Central memory CD8-positive, alpha-beta T cell (primary cell): ENCODE measurements around the gene SIAH1.
A peak's percentile ranks its signal among the peaks of the same experiment; 100 is the strongest.

ENCODE experiments used
- ATAC-seq: fragments of 150-1000 bp; cut with Tn5 transposase; replicated peaks from 2 replicates; pipeline ENCODE4 v1.10.0; 2022; ENCODE audit warnings: mild to moderate bottlenecking, moderate FRiP score, moderate number of reproducible peaks; ENCODE audit not compliant: poor library complexity, severe bottlenecking; ENCODE audit errors: extremely low read depth
- DNase-seq, 2 donors: peaks; one replicate each; pipeline ENCODE4 v3.0.0; 2021; ENCODE audit warnings: low spot score in 2 of 2
- H3K27ac Mint-ChIP-seq: one replicate; pipeline ENCODE4 v1.8.0; 2022; ENCODE audit warnings: low read depth, mild to moderate bottlenecking, moderate library complexity, mixed read lengths
- H3K27me3 Mint-ChIP-seq: one replicate; pipeline ENCODE4 v1.8.0; 2022; ENCODE audit warnings: mixed read lengths
- H3K36me3 Mint-ChIP-seq: one replicate; pipeline ENCODE4 v1.8.0; 2022; ENCODE audit warnings: mild to moderate bottlenecking, moderate library complexity, mixed read lengths; ENCODE audit not compliant: insufficient read depth
- H3K4me1 Mint-ChIP-seq: one replicate; pipeline ENCODE4 v1.8.0; 2022; ENCODE audit warnings: mixed read lengths
- H3K4me3 Mint-ChIP-seq: one replicate; pipeline ENCODE4 v1.8.0; 2022; ENCODE audit warnings: mild to moderate bottlenecking, moderate library complexity, mixed read lengths
- H3K9me3 Mint-ChIP-seq: one replicate; pipeline ENCODE4 v1.8.0; 2022; ENCODE audit warnings: mixed read lengths

The SIAH1 gene

GRCh38 chr16:48370229-48370628 lies 15.0 kb downstream of the SIAH1 start:
- no peak overlapping the region for H3K27ac Mint-ChIP-seq
- peaks cover 10% of the 10 kb centered on the region for H3K36me3 Mint-ChIP-seq
- H3K9me3 Mint-ChIP-seq, result no peaks in the 10 kb centered on the region
- no peak for ATAC-seq
- H3K4me1 Mint-ChIP-seq, result peaks cover 24% of the 10 kb centered on the region
- H3K27me3 Mint-ChIP-seq, result no peaks in the 10 kb centered on the region
- DNase-seq, result no peak
- H3K4me3 Mint-ChIP-seq, result no peak overlapping the region

GRCh38 chr16:48369765-48370164 lies 15.4 kb downstream of the SIAH1 start:
- Mint-ChIP-seq H3K36me3 (peaks cover 10% of the 10 kb centered on the region), H3K27me3 (no peaks in the 10 kb centered on the region), H3K9me3 (no peaks in the 10 kb centered on the region), H3K27ac (no peak overlapping the region), H3K4me3 (no peak overlapping the region), H3K4me1 (peaks cover 29% of the 10 kb centered on the region)
- DNase-seq, result no peak
- ATAC-seq, result no peak

- Mint-ChIP-seq H3K27ac (peak overlapping the region; percentile 91), H3K4me3 (no peak overlapping the region), H3K9me3 (no peaks in the 10 kb centered on the region), H3K4me1 (peaks cover 29% of the 10 kb centered on the region), H3K36me3 (peaks cover 14% of the 10 kb centered on the region), H3K27me3 (no peaks in the 10 kb centered on the region)
- no peak for ATAC-seq
- no peak for DNase-seq
Measured at GRCh38 chr16:48367441-48368049, 17.7 kb downstream of the SIAH1 start.

GRCh38 chr16:48366165-48367093 lies 18.8 kb downstream of the SIAH1 start:
- DNase-seq (peak in 1 of 2 donors; percentile 31), ATAC-seq (peak; percentile 82)

GRCh38 chr16:48365601-48366164 lies 19.5 kb downstream of the SIAH1 start:
- peaks cover 29% of the 10 kb centered on the region for H3K4me1 Mint-ChIP-seq
- H3K9me3 Mint-ChIP-seq, result no peaks in the 10 kb centered on the region
- DNase-seq, result peak; percentile 44 to 48
- peak; percentile 89 for ATAC-seq
- H3K27me3 Mint-ChIP-seq, result no peaks in the 10 kb centered on the region
- peak overlapping the region; percentile 89 for H3K4me3 Mint-ChIP-seq
- peaks cover 14% of the 10 kb centered on the region for H3K36me3 Mint-ChIP-seq
- H3K27ac Mint-ChIP-seq, result peak overlapping the region; percentile 91

More at GRCh38 chr16:48366165-48367093, 18.8 kb downstream of the SIAH1 start:
- H3K4me3 Mint-ChIP-seq, result peak overlapping the region; percentile 89
- no peaks in the 10 kb centered on the region for H3K9me3 Mint-ChIP-seq
- H3K27me3 Mint-ChIP-seq, result no peaks in the 10 kb centered on the region
- H3K4me1 Mint-ChIP-seq, result peaks cover 29% of the 10 kb centered on the region
- H3K36me3 Mint-ChIP-seq, result peaks cover 15% of the 10 kb centered on the region
- peak overlapping the region; percentile 91 for H3K27ac Mint-ChIP-seq

GRCh38 chr16:48365025-48365600 lies 20.1 kb downstream of the SIAH1 start:
- Mint-ChIP-seq H3K27me3 (no peaks in the 10 kb centered on the region), H3K9me3 (no peaks in the 10 kb centered on the region), H3K27ac (no peak overlapping the region), H3K4me1 (peaks cover 28% of the 10 kb centered on the region), H3K36me3 (peaks cover 13% of the 10 kb centered on the region), H3K4me3 (peak overlapping the region; percentile 89)
- no peak for DNase-seq
- no peak for ATAC-seq

- Mint-ChIP-seq H3K27ac (no peak overlapping the region), H3K36me3 (peaks cover 17% of the 10 kb centered on the region), H3K9me3 (no peaks in the 10 kb centered on the region), H3K4me1 (peaks cover 15% of the 10 kb centered on the region), H3K4me3 (no peak overlapping the region), H3K27me3 (no peaks in the 10 kb centered on the region)
- DNase-seq, result no peak
- no peak for ATAC-seq
Measured at GRCh38 chr16:48361540-48362144, 23.6 kb downstream of the SIAH1 start.

GRCh38 chr16:48361012-48361411 lies 24.2 kb downstream of the SIAH1 start:
- peaks cover 15% of the 10 kb centered on the region for H3K36me3 Mint-ChIP-seq
- no peak for ATAC-seq
- no peaks in the 10 kb centered on the region for H3K9me3 Mint-ChIP-seq
- H3K4me3 Mint-ChIP-seq, result no peak overlapping the region
- peaks cover 9% of the 10 kb centered on the region for H3K4me1 Mint-ChIP-seq
- no peak overlapping the region for H3K27ac Mint-ChIP-seq
- no peaks in the 10 kb centered on the region for H3K27me3 Mint-ChIP-seq
- DNase-seq, result no peak

GRCh38 chr16:48359983-48360382 lies 25.2 kb downstream of the SIAH1 start:
- Mint-ChIP-seq H3K27me3 (no peaks in the 10 kb centered on the region), H3K27ac (no peak overlapping the region), H3K9me3 (no peaks in the 10 kb centered on the region), H3K36me3 (peaks cover 13% of the 10 kb centered on the region), H3K4me1 (peaks cover 2% of the 10 kb centered on the region), H3K4me3 (no peak overlapping the region)
- DNase-seq (no peak), ATAC-seq (no peak)

GRCh38 chr16:48358419-48358818 lies 26.8 kb downstream of the SIAH1 start:
- H3K4me3 Mint-ChIP-seq, result no peak overlapping the region
- H3K4me1 Mint-ChIP-seq, result peaks cover 4% of the 10 kb centered on the region
- H3K9me3 Mint-ChIP-seq, result no peaks in the 10 kb centered on the region
- H3K27me3 Mint-ChIP-seq, result no peaks in the 10 kb centered on the region
- no peak overlapping the region for H3K27ac Mint-ChIP-seq
- no peak for ATAC-seq
- no peak for DNase-seq
- peaks cover 10% of the 10 kb centered on the region for H3K36me3 Mint-ChIP-seq

- Mint-ChIP-seq H3K4me1 (peaks cover 6% of the 10 kb centered on the region), H3K27me3 (no peaks in the 10 kb centered on the region), H3K9me3 (no peaks in the 10 kb centered on the region), H3K36me3 (peaks cover 13% of the 10 kb centered on the region), H3K27ac (no peak overlapping the region), H3K4me3 (no peak overlapping the region)
- no peak for DNase-seq
- no peak for ATAC-seq
Measured at GRCh38 chr16:48356633-48357376, 28.4 kb downstream of the SIAH1 start.
